Skeletal muscle cell (primary cell): ENCODE results near the gene ARHGEF37.
A peak's percentile ranks its signal among the peaks of the same experiment; 100 is the strongest.

Experiments
- DNase-seq: peaks from one replicate; pipeline ENCODE4 v3.0.0-alpha.2; 2010; ENCODE audit warnings: low read depth
- H3K4me3 ChIP-seq: 2 replicates; pipeline ENCODE4 v1.5.1; 2011; ENCODE audit warnings: low read depth, mild to moderate bottlenecking, control low read depth, low read length, moderate library complexity

Gene ARHGEF37

GRCh38 chr5:149618581-149619248 is 37.4 kb downstream of the ARHGEF37 start:
- H3K4me3 ChIP-seq, result no peak overlapping the region
- DNase-seq, result no peak

GRCh38 chr5:149621415-149622098 is 40.3 kb downstream of the ARHGEF37 start:
- H3K4me3 ChIP-seq, result no peak overlapping the region
- no peak for DNase-seq

DNA sequence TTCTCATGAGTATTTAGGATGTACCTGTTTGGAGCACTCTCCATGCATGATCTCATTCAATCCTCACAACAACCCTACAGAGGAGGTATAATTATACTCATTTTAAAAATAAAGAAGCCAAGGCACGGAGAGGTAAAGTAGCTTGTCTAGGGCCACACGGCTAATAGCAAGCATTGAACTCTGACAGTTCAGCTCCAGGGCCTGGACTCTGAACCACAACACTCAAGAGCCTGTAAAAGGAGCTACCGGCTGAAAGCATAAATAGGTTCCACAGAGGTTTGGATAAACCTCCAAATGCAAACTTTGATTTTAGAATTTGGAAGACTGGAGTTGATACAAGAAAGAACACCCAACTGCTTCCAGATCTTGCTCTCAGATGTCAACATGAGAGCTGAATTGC is 41.2 kb downstream of the ARHGEF37 start:
- H3K4me3 ChIP-seq, result no peak overlapping the region
- DNase-seq, result no peak

DNA sequence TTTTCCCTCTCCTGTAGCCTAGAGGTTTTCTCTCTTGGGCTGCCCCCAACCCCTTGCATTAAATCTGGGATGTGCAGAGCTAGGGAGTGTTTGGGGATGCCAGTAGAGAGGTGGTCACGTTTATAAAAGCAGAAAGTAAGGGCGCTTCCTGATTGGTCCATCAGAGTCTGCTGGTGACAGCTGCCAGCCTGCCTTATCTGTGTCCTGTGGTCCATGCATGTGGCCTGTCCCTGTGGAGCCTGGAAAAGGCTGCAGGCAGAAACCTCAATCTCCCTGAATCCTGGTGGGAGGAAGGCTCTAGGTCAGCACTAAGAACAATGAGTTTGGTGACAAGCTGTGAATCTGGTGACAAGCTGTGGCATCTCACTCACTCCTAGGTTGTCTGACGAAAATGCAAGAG is 42.2 kb downstream of the ARHGEF37 start:
- H3K4me3 ChIP-seq, result no peak overlapping the region
- no peak for DNase-seq

GRCh38 chr5:149627070-149627469 is 45.8 kb downstream of the ARHGEF37 start:
- no peak overlapping the region for H3K4me3 ChIP-seq
- no peak for DNase-seq

DNA sequence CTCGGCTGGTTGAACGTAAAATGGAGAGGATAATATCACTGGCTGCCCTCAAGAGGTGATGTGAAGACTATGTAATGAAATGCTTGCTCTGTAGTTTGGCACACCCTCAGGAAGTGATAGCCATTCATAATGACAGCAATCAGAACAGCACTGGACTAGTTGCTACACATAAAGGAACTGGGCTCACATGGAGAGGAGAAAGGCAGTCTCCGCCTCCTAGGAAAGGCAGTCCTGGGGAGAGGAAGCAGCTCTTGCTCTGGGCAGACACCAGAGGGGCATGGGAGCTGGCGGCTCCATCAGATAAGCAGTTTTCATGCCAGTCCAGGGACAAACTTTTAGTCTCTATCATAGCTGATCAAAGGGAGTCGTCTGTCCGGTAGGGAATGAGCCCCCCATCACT is 46.9 kb downstream of the ARHGEF37 start:
- H3K4me3 ChIP-seq, result no peak overlapping the region
- DNase-seq, result no peak

DNA sequence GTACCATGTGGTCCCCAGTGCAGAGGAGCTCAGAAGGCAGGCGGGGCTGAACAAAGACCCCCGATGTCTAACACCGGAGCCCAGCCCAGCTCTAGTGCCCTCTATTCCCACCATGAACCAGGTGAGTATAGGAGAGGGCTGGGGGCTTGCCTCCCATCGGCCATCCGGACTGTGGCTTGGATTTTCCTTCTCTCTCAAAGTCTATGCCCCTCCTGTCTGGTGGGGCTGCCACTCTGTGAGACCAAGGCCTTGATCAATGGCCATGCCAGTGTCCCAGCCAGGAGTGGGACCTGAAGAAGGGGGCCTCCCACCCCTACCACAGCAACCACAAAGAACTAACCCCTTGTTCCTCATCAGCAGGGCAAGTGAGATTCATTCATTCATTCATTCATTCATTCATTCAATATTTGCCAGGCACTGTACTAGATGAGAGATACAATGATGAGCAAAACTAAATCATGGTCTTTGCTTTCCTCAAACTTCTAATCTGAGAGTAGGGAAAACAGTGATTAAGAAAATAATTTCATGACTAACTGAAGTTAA is 47.6 kb downstream of the ARHGEF37 start:
- H3K4me3 ChIP-seq, result no peak overlapping the region
- no peak for DNase-seq

- no peak for DNase-seq
These were observed 48.1 kb downstream of the ARHGEF37 start for GRCh38 chr5:149629421-149629820.

GRCh38 chr5:149630337-149630736 is 49.0 kb downstream of the ARHGEF37 start:
- H3K4me3 ChIP-seq, result no peak overlapping the region
- DNase-seq, result no peak

More at GRCh38 chr5:149629421-149629820, 48.1 kb downstream of the ARHGEF37 start:
- H3K4me3 ChIP-seq, result no peak overlapping the region

DNA sequence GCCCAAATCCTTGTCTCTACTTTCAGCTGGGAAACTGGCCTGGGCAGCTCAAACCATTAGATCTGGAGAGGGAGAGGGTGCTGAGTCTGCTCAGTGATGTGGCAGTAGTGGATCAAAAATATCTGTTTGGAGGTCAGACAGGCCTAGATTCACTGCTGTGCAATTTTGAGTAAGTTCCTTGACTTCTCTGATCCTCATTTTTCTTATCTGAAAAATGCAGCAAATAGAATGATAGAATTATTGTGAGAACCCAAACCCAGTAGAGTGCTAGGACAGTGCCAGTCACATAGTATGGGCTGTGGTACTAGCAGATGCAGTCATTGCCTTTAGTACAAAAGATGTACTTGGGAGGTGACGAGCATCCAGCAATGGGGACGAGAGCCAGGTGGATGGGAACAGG is 50.2 kb downstream of the ARHGEF37 start:
- no peak for DNase-seq
- no peak overlapping the region for H3K4me3 ChIP-seq

GRCh38 chr5:149632311-149633251 is 51.3 kb downstream of the ARHGEF37 start:
- DNase-seq, result peak; percentile 59
- no peak overlapping the region for H3K4me3 ChIP-seq

DNA sequence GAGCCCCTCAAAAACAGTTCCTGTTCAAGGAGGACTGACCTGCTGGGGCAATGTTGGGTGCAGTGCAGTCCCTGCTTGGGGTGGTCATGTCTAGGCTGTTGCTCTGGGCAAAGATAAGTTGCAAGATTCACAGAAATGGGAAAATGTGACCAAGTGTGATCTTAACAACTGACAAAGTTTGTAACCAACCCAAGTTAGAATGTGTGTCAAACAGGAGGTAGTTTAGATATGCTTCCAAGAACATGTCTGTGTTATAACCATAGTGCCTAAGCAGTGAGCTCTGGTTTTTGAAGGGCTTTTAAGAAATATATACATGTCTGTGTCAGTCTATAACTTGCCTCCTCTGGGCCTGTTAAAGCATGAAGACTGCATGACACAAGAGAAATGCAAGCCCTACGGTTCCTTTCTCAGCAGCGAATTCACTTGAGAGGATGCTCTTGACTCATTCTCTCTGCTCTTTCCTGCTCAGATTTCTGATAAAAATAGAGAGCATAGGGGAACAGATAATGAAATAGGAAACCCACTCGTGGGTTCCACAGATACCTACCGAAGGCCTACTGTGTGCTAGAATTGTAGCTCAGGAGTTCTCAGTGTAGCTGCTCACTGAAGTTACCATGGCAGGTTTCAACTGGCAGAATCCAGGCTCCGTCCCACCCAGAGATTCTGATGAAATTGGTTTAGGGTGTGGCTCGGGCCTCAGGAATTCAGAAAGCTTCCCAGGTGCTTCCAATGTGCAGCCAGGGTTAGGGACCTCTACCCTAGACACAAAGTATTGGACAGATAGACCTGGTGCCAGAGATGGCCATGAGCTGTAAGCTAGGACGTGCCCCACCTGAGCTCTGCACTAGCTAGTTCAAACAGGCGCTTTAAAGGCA is 52.4 kb downstream of the ARHGEF37 start:
- no peak overlapping the region for H3K4me3 ChIP-seq
- DNase-seq, result no peak

DNA sequence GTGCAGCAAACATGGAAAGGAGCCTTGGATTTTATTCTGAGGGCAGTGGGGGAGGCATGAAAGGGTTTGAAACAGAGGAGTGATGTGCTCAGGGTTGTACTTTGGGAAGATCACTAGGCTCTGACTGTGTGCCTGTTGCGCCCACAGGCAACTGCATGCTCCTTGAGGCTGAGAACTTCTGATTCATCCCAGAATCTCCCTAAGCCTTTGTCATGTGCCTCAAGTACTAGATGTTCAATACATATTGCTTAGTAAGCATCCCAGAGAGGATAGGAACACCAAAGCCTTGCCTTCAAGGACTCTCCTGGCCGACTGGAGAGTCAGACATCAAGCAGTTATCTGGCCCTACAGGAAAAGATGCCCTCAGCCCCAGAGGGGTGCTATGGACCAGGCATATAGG is 54.1 kb downstream of the ARHGEF37 start:
- H3K4me3 ChIP-seq, result no peak overlapping the region
- DNase-seq, result no peak

GRCh38 chr5:149636191-149636860 is 55.0 kb downstream of the ARHGEF37 start:
- no peak overlapping the region for H3K4me3 ChIP-seq
- no peak for DNase-seq

GRCh38 chr5:149636861-149637246 is 55.6 kb downstream of the ARHGEF37 start:
- DNase-seq, result no peak
- no peak overlapping the region for H3K4me3 ChIP-seq

GRCh38 chr5:149638136-149638535 is 56.8 kb downstream of the ARHGEF37 start:
- H3K4me3 ChIP-seq, result no peak overlapping the region
- DNase-seq, result no peak

DNA sequence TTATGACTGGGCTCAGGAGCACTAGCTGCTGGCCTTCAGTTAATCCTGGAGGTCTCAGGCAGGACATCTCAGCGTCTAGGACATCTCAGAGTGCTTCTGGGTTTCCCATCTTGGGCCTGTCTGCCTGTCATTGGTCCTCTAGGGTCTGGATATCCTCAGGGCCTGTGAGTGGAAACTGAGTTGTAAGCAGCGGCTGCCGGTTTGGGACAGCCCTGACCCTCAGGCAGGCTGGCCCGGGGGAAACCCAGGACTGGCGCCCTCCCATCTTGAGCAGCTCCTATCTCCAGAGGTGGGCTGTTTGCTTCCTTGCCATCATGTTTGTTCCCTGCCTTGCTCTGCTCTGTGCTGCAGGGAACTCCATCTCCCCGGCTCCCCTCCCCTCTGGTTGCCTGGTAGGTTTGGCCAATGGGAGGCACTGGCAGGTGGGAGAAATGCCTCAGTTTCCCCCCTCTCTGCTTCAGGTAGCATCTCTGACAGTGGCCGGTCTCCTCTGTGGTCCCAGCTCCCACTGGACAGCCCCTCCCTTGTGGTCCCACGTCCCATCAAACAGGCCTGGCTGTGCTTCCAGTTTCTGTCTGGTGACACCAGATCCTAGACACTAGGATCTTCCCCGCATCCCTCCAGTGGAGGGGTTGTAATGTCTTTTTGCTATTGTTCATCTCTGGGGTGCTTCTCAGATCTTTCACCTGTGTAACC is 57.4 kb downstream of the ARHGEF37 start:
- DNase-seq, result no peak
- H3K4me3 ChIP-seq, result no peak overlapping the region

GRCh38 chr5:149639737-149640136 is 58.4 kb downstream of the ARHGEF37 start:
- H3K4me3 ChIP-seq, result no peak overlapping the region
- DNase-seq, result no peak
